Occipital lobe (tissue), 2 donors: ENCODE measurements around the gene RPL6. TPM values are rescaled to one million over a fixed set of nuclear protein-coding genes. Genes with fewer than 3 reads are reported as not detected.
A peak's percentile ranks its signal among the peaks of the same experiment; 100 is the strongest.
"Not testable (repeated sequence)": the region's sequence is repeated elsewhere in the genome, so short reads cannot be mapped to it uniquely, and the experiment has no call there.

ENCODE experiments used
- DNase-seq: peaks from one replicate; lab custom pipeline; 2025; lab: John Stamatoyannopoulos, UW
- total RNA-seq: library from RNA; depleted of rRNA; stranded (reverse); fragments of >200 nt; gene quantifications from one replicate; pipeline ENCODE4 v1.2.3, GENCODE V29; 2014

The RPL6 gene
- total RNA-seq, 1 donor from 2014 or later, result 870 TPM

- no peak for DNase-seq
These were observed 10.1 kb upstream of the RPL6 start for GRCh38 chr12:112419297-112420133.

- DNase-seq, result peak; percentile 81
These were observed 9.3 kb upstream of the RPL6 start, which contains the start of gene PTPN11 for GRCh38 chr12:112418608-112419296. PTPN11 (plus strand) TSS chr12:112418947; CDS start chr12:112419112, 165 bp downstream.

- DNase-seq, result no peak
These were observed 8.8 kb upstream of the RPL6 start for GRCh38 chr12:112418273-112418607.

- not testable (repeated sequence) for DNase-seq
These were observed 6.1 kb upstream of the RPL6 start for GRCh38 chr12:112415457-112415856.

DNA sequence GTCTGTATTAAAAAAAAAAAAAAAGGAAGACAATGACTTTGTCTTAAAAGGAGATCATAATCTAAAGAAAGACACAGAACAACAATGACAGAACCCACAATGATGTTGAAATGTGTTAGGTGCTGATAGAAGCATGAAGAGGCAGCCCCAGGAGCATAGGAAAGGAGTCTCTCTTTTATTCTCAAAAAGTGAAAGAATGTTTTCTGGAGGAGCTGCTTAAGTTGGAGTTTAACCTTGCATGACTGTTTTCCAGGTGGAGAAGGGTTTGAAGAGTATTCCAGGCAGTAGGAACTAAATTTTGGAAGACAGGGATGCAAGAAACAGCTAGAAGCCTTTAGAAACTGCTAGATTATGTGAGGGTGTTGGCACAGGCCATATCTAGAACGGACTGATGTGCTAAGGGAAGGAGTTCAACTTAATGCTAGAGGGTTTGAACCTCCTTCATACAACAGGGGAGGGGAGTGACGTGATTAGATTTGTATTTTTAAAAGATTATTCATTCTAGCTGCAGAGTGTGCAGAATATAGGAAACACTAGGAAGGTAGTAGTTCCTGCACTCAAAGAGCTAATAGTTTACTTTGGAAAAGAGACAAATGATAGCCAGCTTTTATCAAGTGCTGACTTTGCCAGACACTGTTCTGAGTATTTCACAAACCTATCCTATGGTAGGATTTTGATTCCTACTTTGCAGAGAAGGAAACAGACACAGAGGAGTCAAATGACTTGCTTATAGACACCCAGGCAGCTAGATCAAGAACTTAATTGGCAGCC is 4.6 kb upstream of the RPL6 start:
- DNase-seq, result no peak

DNA sequence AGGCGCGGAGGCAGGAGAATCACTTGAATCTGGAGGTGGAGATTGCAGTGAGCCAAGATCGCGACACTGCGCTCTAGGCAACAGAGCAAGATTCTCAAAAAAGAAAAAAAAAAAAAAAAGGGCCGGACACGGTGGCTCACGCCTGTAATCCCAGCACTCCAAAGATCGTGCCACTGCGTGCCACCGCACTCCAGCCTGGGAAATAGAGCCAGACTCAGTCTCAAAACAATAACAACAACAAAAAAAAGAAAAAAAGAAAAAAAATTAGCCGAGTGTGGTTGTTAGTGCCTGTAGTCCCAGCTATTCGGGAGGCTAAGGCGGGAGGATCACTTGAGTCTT is 470 bp upstream of the RPL6 start:
- DNase-seq, result no peak

DNA sequence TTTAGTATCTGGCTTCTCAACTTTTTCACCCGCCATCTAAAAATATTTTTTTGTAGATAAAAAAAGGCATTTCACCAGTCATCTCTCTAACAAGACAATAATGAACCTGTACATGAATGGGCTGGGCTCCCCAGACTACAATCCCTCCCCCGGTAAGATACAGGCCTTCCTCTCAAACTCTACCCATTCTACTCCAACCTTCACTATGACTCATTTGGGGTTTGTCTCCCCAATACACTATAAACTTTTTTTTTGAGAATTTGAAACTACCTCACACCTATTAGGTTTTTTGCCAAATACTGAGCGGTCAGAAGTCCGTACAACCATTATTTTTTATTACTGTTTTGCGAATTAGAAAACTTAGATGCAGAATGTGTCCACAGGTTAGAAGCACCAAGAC is 784 bp downstream of the RPL6 start:
- no peak for DNase-seq

DNA sequence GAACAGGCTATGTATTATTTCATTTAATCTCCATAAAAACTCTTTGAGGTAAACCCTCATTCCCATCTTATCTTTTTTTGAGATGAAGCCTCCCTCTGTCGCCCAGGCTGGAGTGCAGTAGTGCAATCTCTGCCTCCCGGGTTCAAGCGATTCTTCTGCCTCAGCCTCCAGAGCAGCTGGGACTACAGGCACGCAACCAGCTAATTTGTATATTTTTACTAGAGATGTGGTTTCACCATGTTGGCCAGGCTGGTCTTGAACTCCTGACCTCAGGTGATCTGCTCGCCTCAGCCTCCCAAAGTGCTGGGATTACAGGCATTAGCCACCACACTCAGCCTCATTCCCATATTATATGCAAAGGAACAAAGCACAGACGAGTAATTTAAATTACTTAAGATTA is 1.7 kb downstream of the RPL6 start:
- DNase-seq, result not testable (repeated sequence)

- DNase-seq, result no peak
These were observed 2.6 kb downstream of the RPL6 start for GRCh38 chr12:112406519-112407488.

DNA sequence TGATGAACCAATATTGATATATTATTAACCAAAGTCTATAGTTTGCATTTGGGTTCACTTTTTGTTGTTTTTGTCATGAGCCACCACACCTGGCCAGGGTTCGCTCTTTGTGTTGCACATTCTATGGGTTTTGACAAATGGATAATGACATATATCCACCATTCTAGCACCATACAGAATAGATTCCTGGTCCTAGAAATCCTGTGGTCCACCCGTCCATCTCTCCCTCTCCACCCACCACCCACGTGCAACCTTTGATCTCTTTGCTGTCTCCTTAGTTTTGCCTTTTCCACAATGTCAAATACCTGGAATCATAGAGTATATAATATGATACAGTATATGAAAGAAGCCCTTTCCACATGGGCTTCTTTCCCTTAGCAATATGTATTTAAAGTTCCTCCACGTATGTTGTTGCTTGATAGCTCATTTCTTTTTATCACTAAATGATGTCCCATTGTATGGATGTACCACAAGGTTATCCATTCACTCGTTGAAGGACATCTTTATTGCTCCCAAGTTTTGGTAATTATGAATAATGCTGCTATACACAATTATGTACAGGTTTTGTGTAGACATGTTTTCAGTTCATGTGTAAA is 7.4 kb downstream of the RPL6 start:
- DNase-seq, result no peak

DNA sequence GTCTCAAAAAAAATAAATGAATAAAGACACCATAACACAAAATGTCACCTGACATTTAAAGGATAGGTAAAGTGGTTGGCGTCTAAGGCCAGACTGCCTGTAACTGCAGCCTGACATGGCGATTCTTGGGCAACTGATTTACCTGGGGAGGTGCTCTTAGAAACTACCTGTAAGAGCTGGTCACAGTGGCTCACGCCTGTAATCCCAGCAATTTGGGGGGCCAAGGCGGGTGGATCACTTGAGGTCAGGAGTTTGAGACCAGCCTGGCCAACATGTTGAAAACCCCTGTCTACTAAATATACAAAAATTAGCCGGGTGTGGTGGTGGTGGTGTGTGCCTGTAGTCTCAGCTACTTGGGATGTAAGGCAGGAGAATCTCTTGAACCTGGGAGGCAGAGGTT is 8.4 kb downstream of the RPL6 start:
- DNase-seq, result no peak

GRCh38 chr12:112393328-112393727 is 16.1 kb downstream of the RPL6 start:
- no peak for DNase-seq

- DNase-seq, result not testable (repeated sequence)
These were observed 19.3 kb downstream of the RPL6 start for GRCh38 chr12:112389922-112390654.

GRCh38 chr12:112389228-112389627 is 20.2 kb downstream of the RPL6 start:
- no peak for DNase-seq

DNA sequence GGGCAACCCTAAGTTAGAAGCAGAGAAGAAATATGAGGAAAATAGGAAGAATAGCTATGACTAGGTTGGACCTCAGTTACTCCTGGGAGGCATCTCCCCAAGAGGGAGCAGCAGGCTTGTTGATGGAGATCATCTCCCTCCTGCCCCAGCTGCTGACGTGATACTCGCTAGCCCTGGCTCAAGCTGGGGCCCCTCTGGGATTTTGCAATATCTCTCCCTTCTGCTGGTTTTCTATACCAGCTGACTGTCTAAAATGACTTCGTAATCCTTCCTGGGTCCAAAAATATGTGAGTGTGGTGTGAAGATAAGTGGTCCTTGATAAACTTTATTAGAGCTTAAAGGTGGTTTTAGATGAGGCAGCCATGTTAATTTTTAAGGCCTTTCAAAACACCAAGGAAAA is 22.7 kb downstream of the RPL6 start:
- no peak for DNase-seq

DNA sequence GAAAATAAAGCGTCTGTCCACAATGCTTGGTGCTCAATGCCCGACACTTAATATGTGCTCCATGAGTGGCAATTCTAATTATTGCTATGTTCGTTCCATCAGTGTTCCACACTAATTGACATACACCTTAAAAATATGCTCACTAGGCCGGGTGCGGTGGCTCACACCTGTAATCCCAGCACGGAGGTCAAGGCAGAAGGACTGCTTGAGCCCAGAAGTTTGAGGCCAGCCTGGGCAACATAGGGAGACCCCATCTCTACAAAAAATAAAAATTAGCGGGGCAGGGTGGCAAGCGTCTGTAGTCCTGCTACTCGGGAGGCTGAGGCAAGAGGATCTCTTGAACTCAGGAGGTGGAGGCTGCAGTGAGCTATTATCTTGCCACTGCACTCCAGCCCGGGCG is 26.5 kb downstream of the RPL6 start:
- no peak for DNase-seq

DNA sequence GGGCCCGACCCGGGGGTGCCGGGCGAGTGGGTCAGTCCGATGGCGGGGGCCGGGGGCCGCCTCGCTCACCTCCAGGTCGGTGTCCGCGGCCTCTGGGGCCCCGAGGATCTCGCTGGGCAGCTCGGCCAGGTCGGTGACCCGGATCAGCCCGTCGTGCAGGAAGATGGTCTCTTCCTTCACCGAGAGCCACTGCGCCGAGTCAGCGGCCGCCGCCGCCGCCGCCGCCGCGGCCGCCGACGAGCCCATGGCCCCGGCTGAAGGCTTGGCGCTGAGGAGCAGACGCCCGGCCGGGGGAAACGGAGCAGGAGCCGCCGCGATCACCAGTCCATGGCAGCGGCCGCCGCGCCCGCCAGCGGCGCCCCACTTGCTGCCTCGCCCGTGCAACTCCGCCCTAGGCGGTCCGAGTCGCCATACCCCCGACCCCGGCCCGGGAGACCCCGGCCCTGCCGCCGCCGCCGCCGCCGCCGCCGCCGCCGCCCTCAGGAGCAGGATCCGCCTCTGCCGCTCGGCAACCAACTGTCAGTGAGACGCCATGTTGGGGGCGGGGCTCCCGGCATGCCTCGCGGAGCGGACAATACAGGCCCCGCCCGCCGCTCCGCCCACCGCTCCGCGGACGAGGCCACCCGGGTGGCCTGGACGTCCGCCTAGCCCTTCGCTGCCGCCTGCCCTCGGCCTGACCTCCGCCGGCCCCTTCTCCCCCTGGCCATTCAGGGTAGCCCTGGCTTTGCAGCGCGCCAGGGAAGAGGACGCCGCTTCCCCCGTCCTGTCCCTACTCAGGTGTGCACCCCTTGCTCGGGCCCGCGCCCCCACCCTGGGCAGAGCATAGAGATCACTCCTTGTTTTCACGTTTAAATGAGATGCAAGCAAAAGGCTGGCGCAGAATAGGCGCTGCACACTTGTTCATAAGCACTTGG is 27.3 kb downstream of the RPL6 start, which contains the start of gene HECTD4:
Gene HECTD4 (minus strand): TSS at position 549 of the 914 bp plus-strand sequence. CDS start 303 bp downstream, at position 246.
- peak; percentile 90 for DNase-seq

GRCh38 chr12:112381406-112381882 is 28.0 kb downstream of the RPL6 start:
- no peak for DNase-seq
